ENCODE data around the gene MXRA7.

MXRA7 gene

GRCh38 chr17:76697702-76698465 lies 12.9 kb downstream of the MXRA7 start:
- in situ Hi-C loops (cut with MboI; ENCODE audit: low sequenced_read_pairs) = no loop called here

GRCh38 chr17:76696763-76697701 lies 13.7 kb downstream of the MXRA7 start:
- in situ Hi-C loops (cut with MboI; ENCODE audit: low sequenced_read_pairs) = no loop called here

- in situ Hi-C loops (cut with MboI; ENCODE audit: low sequenced_read_pairs) = no loop called here
These were observed 15.5 kb downstream of the MXRA7 start for GRCh38 chr17:76695059-76695831.

- in situ Hi-C loops (cut with MboI; ENCODE audit: low sequenced_read_pairs) = no loop called here
These were observed 19.2 kb downstream of the MXRA7 start for GRCh38 chr17:76691379-76692191.

GRCh38 chr17:76690596-76691280 lies 20.0 kb downstream of the MXRA7 start:
- in situ Hi-C loops (cut with MboI; ENCODE audit: low sequenced_read_pairs) = no loop called here

GRCh38 chr17:76689859-76690258 lies 20.9 kb downstream of the MXRA7 start:
- in situ Hi-C loops (cut with MboI; ENCODE audit: low sequenced_read_pairs) = no loop called here

- in situ Hi-C loops (cut with MboI; ENCODE audit: low sequenced_read_pairs) = no loop called here
These were observed 22.6 kb downstream of the MXRA7 start for GRCh38 chr17:76688165-76688622.

GRCh38 chr17:76687298-76688164 lies 23.2 kb downstream of the MXRA7 start:
- in situ Hi-C loops (cut with MboI; ENCODE audit: low sequenced_read_pairs) = no loop called here

GRCh38 chr17:76686538-76687297 lies 24.0 kb downstream of the MXRA7 start:
- in situ Hi-C loops (cut with MboI; ENCODE audit: low sequenced_read_pairs) = no loop called here

GRCh38 chr17:76685846-76686245 lies 24.9 kb downstream of the MXRA7 start:
- in situ Hi-C loops (cut with MboI; ENCODE audit: low sequenced_read_pairs) = no loop called here

- in situ Hi-C loops (cut with MboI; ENCODE audit: low sequenced_read_pairs) = no loop called here
These were observed 25.4 kb downstream of the MXRA7 start for GRCh38 chr17:76685366-76685765.

- in situ Hi-C loops (cut with MboI; ENCODE audit: low sequenced_read_pairs) = no loop called here
These were observed 26.0 kb downstream of the MXRA7 start for GRCh38 chr17:76684756-76685155.

- in situ Hi-C loops (cut with MboI; ENCODE audit: low sequenced_read_pairs) = no loop called here
These were observed 26.6 kb downstream of the MXRA7 start for GRCh38 chr17:76683921-76684745.

GRCh38 chr17:76683011-76683755 lies 27.6 kb downstream of the MXRA7 start:
- in situ Hi-C loops (cut with MboI; ENCODE audit: low sequenced_read_pairs) = no loop called here

- in situ Hi-C loops (cut with MboI; ENCODE audit: low sequenced_read_pairs) = no loop called here
These were observed 28.5 kb downstream of the MXRA7 start for GRCh38 chr17:76682296-76682695.
